Activated CD4-positive, alpha-beta memory T cell treated with anti-CD3 and anti-CD28 coated beads for 36 hours (primary cell): Measurements from ENCODE around the gene NFATC1. TPM values are rescaled to one million over a fixed set of nuclear protein-coding genes. Genes with fewer than 3 reads are reported as not detected.

Experiments
- CTCF ChIA-PET: fragments of 350-600 bp; sonication (Branson Sonifier 250); formaldehyde crosslinking; loops from one replicate; lab custom pipeline; 2021; ENCODE audit warnings: antibody characterized with exemption, inconsistent platforms; lab: Charles Lee
- POLR2A ChIA-PET: fragments of 350-600 bp; sonication (Branson Sonifier 250); formaldehyde crosslinking; loops from one replicate; lab custom pipeline; 2021; ENCODE audit warnings: antibody characterized with exemption; lab: Charles Lee
- DNase-seq: peaks from one replicate; pipeline ENCODE4 v3.0.0-alpha.2; 2020
- H3K27ac Mint-ChIP-seq: one replicate; pipeline ENCODE4 v1.8.0; 2021; ENCODE audit warnings: mixed read lengths
- H3K27me3 Mint-ChIP-seq: one replicate; pipeline ENCODE4 v1.8.0; 2021; ENCODE audit warnings: mixed read lengths
- H3K36me3 Mint-ChIP-seq: one replicate; pipeline ENCODE4 v1.8.0; 2021; ENCODE audit warnings: mixed read lengths
- H3K4me1 Mint-ChIP-seq: one replicate; pipeline ENCODE4 v1.8.0; 2021; ENCODE audit warnings: low read depth, mixed read lengths
- H3K4me3 Mint-ChIP-seq: one replicate; pipeline ENCODE4 v1.8.0; 2021; ENCODE audit warnings: mild to moderate bottlenecking, mixed read lengths
- H3K9me3 Mint-ChIP-seq: one replicate; pipeline ENCODE4 v1.8.0; 2021; ENCODE audit warnings: mixed read lengths
- intact Hi-C: fragments of 100-400 bp; cut with micrococcal nuclease; formaldehyde crosslinking; loops from one replicate; pipeline ENCODE4 v1.15.1; 2023
- total RNA-seq, 2 experiments: library from RNA; stranded (reverse); gene quantifications; one replicate each; pipeline ENCODE4 v1.2.3, GENCODE V29; 2021

The NFATC1 gene
- total RNA-seq, 2 experiments from 2014 or later = 83.7 to 85.4 TPM

DNA sequence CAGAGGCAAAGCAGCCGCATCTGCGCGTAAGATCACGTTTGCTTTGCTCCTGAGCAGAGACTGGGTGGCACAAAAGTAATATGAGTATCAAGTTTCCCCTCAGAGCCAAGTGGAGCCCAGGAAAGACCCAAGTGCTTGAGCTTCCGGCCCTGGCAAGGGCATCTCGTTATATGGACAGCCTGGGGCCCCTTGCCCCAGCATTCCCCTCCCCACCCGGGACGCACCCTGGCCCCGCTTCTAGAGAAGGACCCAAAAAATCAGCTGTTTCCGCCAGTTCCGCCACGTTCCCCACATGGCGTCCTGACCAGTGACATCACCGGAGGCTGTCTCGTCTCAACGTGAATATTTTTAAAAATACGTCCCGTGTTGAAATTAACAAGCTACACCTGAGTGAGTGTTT lies 135.1 kb downstream of the NFATC1 start:
- Mint-ChIP-seq H3K27ac (no peak overlapping the region), H3K27me3 (no peaks in the 10 kb centered on the region), H3K36me3 (peaks cover 18% of the 10 kb centered on the region), H3K9me3 (no peaks in the 10 kb centered on the region), H3K4me1 (peaks cover 2% of the 10 kb centered on the region), H3K4me3 (no peak overlapping the region)
- DNase-seq = no peak
- ChIA-PET POLR2A (no interaction called here), CTCF (interaction anchor here (1.2 to 10.3 kb wide), 5 partner anchors 8 to 151 kb away, joined by 3 to 176 read pairs (median 6); no protein-coding TSS in a partner anchor)
- intact Hi-C loops = no loop called here

DNA sequence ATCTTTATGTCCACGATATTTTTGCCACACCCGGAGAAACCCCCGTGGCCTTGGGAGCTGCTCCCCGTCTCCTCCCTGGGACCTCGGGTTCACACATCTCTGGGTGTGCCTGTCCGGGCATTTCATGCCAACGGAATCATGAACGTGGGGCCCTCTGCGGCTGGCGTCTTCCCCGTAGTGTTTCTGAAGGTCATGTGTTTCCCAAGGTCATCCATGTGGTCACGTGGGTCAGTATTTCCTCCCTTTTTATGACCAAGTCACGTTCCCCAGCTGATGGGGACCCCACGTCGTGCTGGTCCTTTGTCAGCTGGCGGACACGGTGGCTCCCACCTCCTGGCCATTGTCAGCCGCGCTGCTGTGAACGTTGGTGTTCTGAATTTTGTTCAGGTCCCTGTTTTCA lies 135.7 kb downstream of the NFATC1 start:
- POLR2A ChIA-PET = no interaction called here

DNA sequence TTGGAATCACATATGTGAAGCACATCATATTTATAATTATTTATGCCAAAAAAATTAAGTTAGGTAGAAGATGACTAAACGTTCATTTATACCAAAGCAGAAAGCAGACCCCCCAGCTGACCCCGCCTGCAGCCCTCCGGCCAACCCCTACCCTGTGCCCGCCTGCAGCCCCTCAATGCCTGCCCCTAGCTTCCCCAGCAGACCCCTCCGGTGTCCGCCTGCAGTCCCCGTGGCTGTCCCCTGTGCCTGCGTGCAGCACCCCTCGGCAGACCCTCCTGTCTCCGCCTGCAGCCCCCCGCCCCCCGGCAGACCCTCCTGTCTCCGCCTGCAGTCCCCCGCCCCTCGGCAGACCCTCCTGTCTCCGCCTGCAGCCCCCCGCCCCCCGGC lies 136.2 kb downstream of the NFATC1 start:
- Mint-ChIP-seq H3K4me3 (no peak overlapping the region), H3K27ac (no peak overlapping the region), H3K27me3 (no peaks in the 10 kb centered on the region), H3K9me3 (no peaks in the 10 kb centered on the region), H3K36me3 (peaks cover 17% of the 10 kb centered on the region), H3K4me1 (peaks cover 2% of the 10 kb centered on the region)
- intact Hi-C loops = no loop called here
- CTCF ChIA-PET = interaction anchor here (3.4 to 10.3 kb wide), 2 partner anchors 135 to 152 kb away, joined by 11 to 176 read pairs; no protein-coding TSS in a partner anchor
- DNase-seq = no peak
- POLR2A ChIA-PET = no interaction called here

More for the DNA sequence above, 135.7 kb downstream of the NFATC1 start:
- Mint-ChIP-seq H3K4me3 (no peak overlapping the region), H3K9me3 (no peaks in the 10 kb centered on the region), H3K27me3 (no peaks in the 10 kb centered on the region), H3K27ac (no peak overlapping the region), H3K4me1 (peaks cover 2% of the 10 kb centered on the region), H3K36me3 (peaks cover 18% of the 10 kb centered on the region)
- CTCF ChIA-PET = interaction anchor here (1.2 to 10.3 kb wide), 4 partner anchors 8 to 152 kb away, joined by 4 to 176 read pairs (median 8); no protein-coding TSS in a partner anchor
- no peak for DNase-seq
- intact Hi-C loops = no loop called here

DNA sequence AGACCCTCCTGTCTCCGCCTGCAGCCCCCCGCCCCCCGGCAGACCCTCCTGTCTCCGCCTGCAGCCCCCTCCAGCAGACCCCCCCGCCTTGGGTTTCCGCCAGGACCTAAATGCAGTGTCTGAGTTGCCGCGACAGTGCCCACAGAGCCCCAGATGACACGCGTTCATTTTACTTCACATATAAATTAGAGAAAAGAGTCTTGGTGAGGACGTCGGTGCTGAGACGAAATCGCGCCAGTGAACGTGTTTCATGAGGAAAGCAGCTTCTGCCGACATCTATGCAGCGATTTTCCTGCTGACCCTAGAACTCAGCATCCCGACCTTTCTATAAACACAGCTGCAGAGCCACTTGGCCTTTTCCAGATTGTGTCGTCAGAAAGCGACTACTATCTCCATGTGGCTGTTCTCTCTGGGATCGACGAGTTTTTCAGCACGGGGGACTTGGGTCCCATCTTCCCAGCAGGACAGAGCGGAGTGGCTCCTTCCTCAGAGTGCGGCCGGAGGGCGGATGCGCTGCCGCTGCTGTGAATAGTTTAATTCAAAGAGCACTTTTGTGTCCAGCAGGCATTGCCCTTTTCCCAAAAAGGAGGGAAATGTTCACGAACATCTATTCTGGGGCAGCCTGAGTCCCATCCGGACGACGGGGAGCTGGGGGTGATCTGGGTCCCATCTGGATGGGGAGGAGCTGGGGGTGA lies 136.7 kb downstream of the NFATC1 start:
- peaks cover 13% of the 10 kb centered on the region for H3K36me3 Mint-ChIP-seq
- DNase-seq = no peak
- POLR2A ChIA-PET = no interaction called here
- H3K27me3 Mint-ChIP-seq = no peaks in the 10 kb centered on the region
- no peaks in the 10 kb centered on the region for H3K9me3 Mint-ChIP-seq
- H3K4me3 Mint-ChIP-seq = no peak overlapping the region
- no peak overlapping the region for H3K27ac Mint-ChIP-seq
- CTCF ChIA-PET = interaction anchor here (3.4 to 10.3 kb wide), 2 partner anchors 135 to 153 kb away, joined by 11 to 176 read pairs; no protein-coding TSS in a partner anchor
- intact Hi-C loops = no loop called here
- peaks cover 2% of the 10 kb centered on the region for H3K4me1 Mint-ChIP-seq

DNA sequence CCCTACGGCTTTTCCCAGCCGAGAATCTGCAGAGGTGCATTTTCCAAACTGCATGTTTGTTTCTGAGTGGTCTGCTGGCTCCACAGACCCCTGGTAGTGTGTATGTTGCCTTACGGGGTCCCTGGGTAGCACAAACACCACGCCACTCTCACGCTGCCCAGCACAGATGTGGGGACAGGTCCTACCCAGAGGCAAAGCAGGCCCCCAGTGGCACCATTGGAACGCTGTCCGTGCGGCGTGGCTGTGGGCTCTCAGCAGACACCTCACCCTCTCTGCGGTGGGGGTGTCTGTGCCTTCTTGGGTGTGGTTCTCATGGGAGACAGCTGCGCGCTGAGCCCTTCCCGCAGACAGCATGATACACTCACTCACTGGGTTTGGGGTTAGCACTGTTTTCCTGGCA lies 137.4 kb downstream of the NFATC1 start:
- Mint-ChIP-seq H3K4me3 (no peak overlapping the region), H3K27me3 (no peaks in the 10 kb centered on the region), H3K4me1 (peaks cover 2% of the 10 kb centered on the region), H3K36me3 (peaks cover 12% of the 10 kb centered on the region), H3K9me3 (no peaks in the 10 kb centered on the region), H3K27ac (no peak overlapping the region)
- ChIA-PET CTCF (no interaction called here), POLR2A (no interaction called here)
- no peak for DNase-seq
- intact Hi-C loops = no loop called here

DNA sequence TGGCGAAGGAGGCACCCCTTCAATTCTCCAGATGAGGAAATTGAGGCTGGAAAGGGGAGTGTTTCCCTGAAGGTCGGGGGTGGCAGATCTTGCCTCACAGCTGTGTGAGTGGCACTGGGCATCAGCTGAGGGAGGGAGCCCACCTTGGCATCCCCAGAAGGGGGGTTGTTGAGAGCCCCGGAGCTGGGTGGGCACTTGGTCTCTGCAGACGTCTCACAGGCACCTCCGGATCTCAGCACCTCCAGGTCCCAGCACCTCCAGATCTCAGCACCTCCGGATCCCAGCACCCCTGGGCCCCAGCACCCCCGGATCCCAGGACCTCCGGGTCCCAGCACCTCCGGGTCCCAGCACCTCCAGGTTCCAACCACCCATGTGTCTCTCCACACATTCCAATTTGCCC lies 137.9 kb downstream of the NFATC1 start:
- Mint-ChIP-seq H3K4me3 (no peak overlapping the region), H3K27me3 (no peaks in the 10 kb centered on the region), H3K27ac (no peak overlapping the region), H3K9me3 (no peaks in the 10 kb centered on the region), H3K36me3 (peaks cover 11% of the 10 kb centered on the region), H3K4me1 (peaks cover 1% of the 10 kb centered on the region)
- DNase-seq = no peak
- ChIA-PET POLR2A (no interaction called here), CTCF (no interaction called here)
- intact Hi-C loops = no loop called here

DNA sequence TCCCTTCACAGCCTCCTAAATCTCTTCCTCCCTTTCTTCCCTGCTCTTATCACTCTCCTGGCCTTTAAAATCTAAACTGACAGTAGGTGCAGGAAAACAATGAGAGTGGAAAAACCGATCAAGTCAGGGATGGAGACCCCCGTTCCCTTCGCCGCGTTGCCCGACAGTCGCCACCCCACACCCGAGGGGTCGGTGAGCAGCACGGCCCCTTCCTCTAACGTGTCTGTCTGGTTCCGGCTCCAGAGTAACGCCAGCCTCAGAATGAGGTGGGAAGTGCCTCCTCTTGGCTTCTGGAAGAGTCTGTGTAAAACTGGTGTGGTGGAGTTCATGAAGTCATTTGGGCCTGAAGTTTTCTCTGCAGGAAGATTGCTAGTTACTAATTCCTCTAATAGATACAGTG lies 138.6 kb downstream of the NFATC1 start:
- CTCF ChIA-PET = no interaction called here
- Mint-ChIP-seq H3K27me3 (no peaks in the 10 kb centered on the region), H3K4me3 (no peak overlapping the region), H3K27ac (no peak overlapping the region), H3K36me3 (peaks cover 4% of the 10 kb centered on the region), H3K4me1 (no peaks in the 10 kb centered on the region), H3K9me3 (no peaks in the 10 kb centered on the region)
- no peak for DNase-seq
- POLR2A ChIA-PET = no interaction called here
- intact Hi-C loops = no loop called here

DNA sequence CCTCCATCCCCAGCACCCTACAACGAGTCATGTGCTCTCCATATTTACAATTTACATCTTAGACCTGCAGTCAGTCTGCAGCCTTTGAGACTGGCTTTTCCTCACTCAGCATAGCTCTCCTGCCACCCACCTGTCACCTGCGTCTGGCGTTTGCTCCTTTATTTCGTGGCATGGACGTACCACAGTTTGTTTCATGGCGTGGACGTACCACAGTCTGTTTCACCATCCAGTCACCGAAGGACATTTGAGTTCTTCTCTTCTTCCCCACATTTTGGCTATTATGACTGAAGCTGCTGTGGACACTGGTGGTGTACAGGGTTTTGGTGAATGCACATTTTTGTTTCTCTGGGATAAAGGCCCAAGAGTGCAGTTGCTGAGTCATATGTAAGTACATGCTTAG lies 142.0 kb downstream of the NFATC1 start:
- ChIA-PET POLR2A (no interaction called here), CTCF (interaction anchor here (2.0 kb wide), 1 partner anchor 159 kb away, joined by 9 read pairs; no protein-coding TSS in a partner anchor)
- Mint-ChIP-seq H3K4me3 (no peak overlapping the region), H3K4me1 (no peaks in the 10 kb centered on the region), H3K27me3 (no peaks in the 10 kb centered on the region), H3K36me3 (no peaks in the 10 kb centered on the region), H3K9me3 (no peaks in the 10 kb centered on the region), H3K27ac (no peak overlapping the region)
- intact Hi-C loops = no loop called here
- DNase-seq = no peak

DNA sequence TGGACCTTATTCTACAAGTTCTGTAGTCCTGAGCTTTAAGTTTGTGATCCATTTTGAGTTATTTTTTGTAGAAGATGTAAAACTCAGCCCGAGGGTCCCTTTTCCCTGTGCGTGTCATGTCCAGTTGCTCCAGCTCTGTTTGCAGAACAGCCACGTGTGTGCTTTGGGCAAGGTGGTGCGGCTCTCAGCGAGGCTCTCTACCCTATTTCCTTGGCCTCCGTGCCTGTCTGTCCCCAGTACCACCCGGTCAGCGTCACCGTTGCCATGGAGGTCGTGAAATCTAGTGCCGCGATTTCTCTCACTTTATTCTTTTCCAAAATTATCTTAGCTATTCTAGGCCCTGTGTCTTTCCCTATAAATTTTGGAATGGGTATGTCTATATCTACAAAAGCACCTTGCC lies 142.9 kb downstream of the NFATC1 start:
- POLR2A ChIA-PET = no interaction called here

DNA sequence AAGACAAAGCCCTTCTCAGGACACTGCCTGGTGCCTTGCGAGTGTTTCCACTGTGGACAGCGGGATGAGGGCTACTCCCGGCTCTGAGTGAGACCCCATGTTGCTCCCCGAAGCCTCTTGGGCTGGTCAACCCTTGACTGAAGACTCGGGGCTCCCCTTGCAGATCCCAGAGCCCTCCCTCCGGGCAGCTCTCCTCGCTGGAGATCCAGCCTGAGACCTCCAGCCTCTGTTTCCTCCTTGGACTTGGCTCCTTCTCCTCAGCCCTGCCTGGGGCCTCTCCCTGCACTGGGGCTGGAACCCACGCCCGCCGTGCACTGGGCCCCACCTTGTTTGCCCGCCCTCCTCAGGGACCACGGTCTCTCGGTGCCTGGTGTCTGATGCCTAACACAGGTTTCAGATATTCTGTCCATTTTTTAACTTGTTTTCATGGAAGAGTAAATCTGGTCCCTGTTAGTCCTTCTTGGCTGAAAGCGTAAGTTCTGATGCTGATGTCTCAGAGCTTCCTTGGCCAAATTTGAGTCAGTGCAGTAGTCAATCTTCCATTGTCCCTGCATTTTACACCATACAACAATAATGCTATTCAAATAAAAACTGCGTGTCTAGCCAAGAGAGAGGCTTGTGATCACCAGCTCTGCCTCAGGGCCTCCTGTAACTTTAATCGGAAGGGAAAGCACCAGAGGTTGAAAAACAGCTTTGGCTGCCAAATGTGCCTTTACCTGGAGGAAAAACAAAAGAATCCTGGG lies 144.6 kb downstream of the NFATC1 start:
- Mint-ChIP-seq H3K4me3 (no peak overlapping the region), H3K27me3 (no peaks in the 10 kb centered on the region), H3K36me3 (no peaks in the 10 kb centered on the region), H3K27ac (no peak overlapping the region), H3K4me1 (no peaks in the 10 kb centered on the region), H3K9me3 (no peaks in the 10 kb centered on the region)
- CTCF ChIA-PET = interaction anchor here (1.3 to 1.5 kb wide), 2 partner anchors 10 to 159 kb away, joined by 3 to 6 read pairs; no protein-coding TSS in a partner anchor
- intact Hi-C loops = no loop called here
- DNase-seq = no peak
- POLR2A ChIA-PET = no interaction called here

More for the DNA sequence above, 142.9 kb downstream of the NFATC1 start:
- H3K27ac Mint-ChIP-seq = no peak overlapping the region
- no peaks in the 10 kb centered on the region for H3K9me3 Mint-ChIP-seq
- H3K27me3 Mint-ChIP-seq = no peaks in the 10 kb centered on the region
- CTCF ChIA-PET = interaction anchor here (1.5 to 2.0 kb wide), 2 partner anchors 8 to 159 kb away, joined by 6 to 9 read pairs; no protein-coding TSS in a partner anchor
- intact Hi-C loops = no loop called here
- H3K4me1 Mint-ChIP-seq = no peaks in the 10 kb centered on the region
- DNase-seq = no peak
- no peak overlapping the region for H3K4me3 Mint-ChIP-seq
- H3K36me3 Mint-ChIP-seq = no peaks in the 10 kb centered on the region

DNA sequence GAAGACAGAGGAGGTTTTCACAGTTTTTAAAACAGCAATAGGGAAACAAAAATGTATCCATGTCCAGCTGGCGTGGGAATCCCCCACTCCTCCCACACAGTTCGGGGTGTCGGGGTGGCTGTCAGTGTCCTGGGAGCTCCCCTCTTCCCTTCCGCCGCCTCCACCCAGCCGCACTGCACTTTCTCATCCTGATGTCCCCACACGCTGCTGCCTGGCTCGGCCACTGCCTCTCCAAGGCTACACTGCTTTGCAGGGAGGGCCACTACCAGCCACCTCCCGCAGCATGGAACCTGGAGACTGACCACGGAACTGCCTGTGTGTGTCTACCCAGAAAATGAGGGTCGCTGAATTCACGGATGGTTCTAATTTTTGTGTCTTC lies 145.2 kb downstream of the NFATC1 start:
- ChIA-PET POLR2A (no interaction called here), CTCF (no interaction called here)
- Mint-ChIP-seq H3K4me3 (no peak overlapping the region), H3K36me3 (no peaks in the 10 kb centered on the region), H3K27ac (no peak overlapping the region), H3K4me1 (no peaks in the 10 kb centered on the region), H3K27me3 (no peaks in the 10 kb centered on the region), H3K9me3 (no peaks in the 10 kb centered on the region)
- intact Hi-C loops = no loop called here
- no peak for DNase-seq

DNA sequence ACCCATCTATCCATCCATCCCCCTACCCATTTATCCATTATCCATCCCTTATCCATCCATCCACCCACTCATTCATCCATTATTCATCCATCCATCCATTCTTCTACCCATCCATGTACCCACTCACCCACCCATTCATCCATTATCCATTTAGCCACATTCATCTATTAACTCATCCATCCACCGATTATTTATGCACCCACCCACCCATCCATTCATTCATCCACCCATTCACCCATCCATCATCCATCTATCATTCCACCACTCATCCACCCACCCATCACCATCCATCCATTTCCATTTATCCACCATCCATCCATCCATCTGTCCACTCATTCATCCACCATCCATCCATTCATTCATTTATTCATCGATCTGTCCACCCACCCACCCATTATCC lies 146.5 kb downstream of the NFATC1 start:
- H3K9me3 Mint-ChIP-seq = no peaks in the 10 kb centered on the region
- no peaks in the 10 kb centered on the region for H3K36me3 Mint-ChIP-seq
- no peak overlapping the region for H3K4me3 Mint-ChIP-seq
- CTCF ChIA-PET = no interaction called here
- no peaks in the 10 kb centered on the region for H3K4me1 Mint-ChIP-seq
- DNase-seq = no peak
- intact Hi-C loops = no loop called here
- no peak overlapping the region for H3K27ac Mint-ChIP-seq
- no peaks in the 10 kb centered on the region for H3K27me3 Mint-ChIP-seq
- POLR2A ChIA-PET = no interaction called here
